KOPT-K1 (cell line): ENCODE results near the gene ZNF282.

Source experiments
- H3K27ac ChIP-seq: fragments of 200-600 bp; sonication (generic); 2 replicates; pipeline ENCODE4 v1.5.1; 2016; ENCODE audit warnings: antibody characterized with exemption, mild to moderate bottlenecking, low read depth, low read length; ENCODE audit not compliant: poor library complexity, severe bottlenecking
- H3K36me3 ChIP-seq: fragments of 200-600 bp; sonication (generic); 2 replicates; pipeline ENCODE4 v1.5.1; 2017; ENCODE audit warnings: antibody characterized with exemption, mild to moderate bottlenecking, low read length, moderate library complexity; ENCODE audit not compliant: insufficient read depth
- H3K9me3 ChIP-seq: fragments of 200-600 bp; sonication (generic); 2 replicates; pipeline ENCODE4 v1.5.1; 2017; ENCODE audit warnings: antibody characterized with exemption, low read length, mild to moderate bottlenecking; ENCODE audit not compliant: insufficient read depth, poor library complexity, severe bottlenecking

The ZNF282 gene

GRCh38 chr7:149195180-149196150 is at the start of gene ZNF282:
TSS of gene ZNF282 (plus strand) at chr7:149195546. CDS start at chr7:149195590, 44 bp downstream.
- Histone ChIP-seq H3K36me3 (peaks cover 29% of the 10 kb centered on the region), H3K9me3 (no peaks in the 10 kb centered on the region), H3K27ac (peak within 1 kb of the TSS; percentile 81)

GRCh38 chr7:149147072-149147751 is 48.1 kb upstream of the ZNF282 start, which contains the start of gene ZNF398:
TSS of gene ZNF398 (plus strand) at chr7:149147453. CDS start at chr7:149147743, 290 bp downstream.
- no peaks in the 10 kb centered on the region for H3K9me3 ChIP-seq
- peak within 1 kb of the TSS; percentile 83 for H3K27ac ChIP-seq
- no peaks in the 10 kb centered on the region; the same call in 1 of the 2 replicates for H3K36me3 ChIP-seq

- Histone ChIP-seq H3K9me3 (no peaks in the 10 kb centered on the region), H3K27ac (peak overlapping the region; percentile 83), H3K36me3 (peaks cover 5% of the 10 kb centered on the region; the same call in 1 of the 2 replicates)
These were observed 47.3 kb upstream of the ZNF282 start for GRCh38 chr7:149147752-149148653.

GRCh38 chr7:149150981-149151380 is 44.4 kb upstream of the ZNF282 start:
- no peak overlapping the region for H3K27ac ChIP-seq
- peaks cover 31% of the 10 kb centered on the region for H3K36me3 ChIP-seq
- H3K9me3 ChIP-seq = no peaks in the 10 kb centered on the region

GRCh38 chr7:149153346-149153745 is 42.0 kb upstream of the ZNF282 start:
- Histone ChIP-seq H3K36me3 (peaks cover 54% of the 10 kb centered on the region), H3K9me3 (no peaks in the 10 kb centered on the region), H3K27ac (no peak overlapping the region)

- Histone ChIP-seq H3K27ac (no peak overlapping the region), H3K9me3 (no peaks in the 10 kb centered on the region), H3K36me3 (peaks cover 55% of the 10 kb centered on the region)
These were observed 41.3 kb upstream of the ZNF282 start for GRCh38 chr7:149154056-149154455.

GRCh38 chr7:149156898-149157297 is 38.4 kb upstream of the ZNF282 start:
- H3K36me3 ChIP-seq = peaks cover 79% of the 10 kb centered on the region
- H3K9me3 ChIP-seq = no peaks in the 10 kb centered on the region
- H3K27ac ChIP-seq = no peak overlapping the region

GRCh38 chr7:149161241-149161848 is 34.0 kb upstream of the ZNF282 start:
- Histone ChIP-seq H3K36me3 (peaks cover 83% of the 10 kb centered on the region), H3K9me3 (no peaks in the 10 kb centered on the region), H3K27ac (no peak overlapping the region)

- Histone ChIP-seq H3K36me3 (peaks cover 90% of the 10 kb centered on the region), H3K9me3 (no peaks in the 10 kb centered on the region), H3K27ac (no peak overlapping the region)
These were observed 29.2 kb upstream of the ZNF282 start for GRCh38 chr7:149166142-149166541.

GRCh38 chr7:149166630-149167352 is 28.6 kb upstream of the ZNF282 start:
- Histone ChIP-seq H3K27ac (no peak overlapping the region), H3K9me3 (no peaks in the 10 kb centered on the region), H3K36me3 (peaks cover 91% of the 10 kb centered on the region)

- H3K9me3 ChIP-seq = no peaks in the 10 kb centered on the region
- no peak overlapping the region for H3K27ac ChIP-seq
- H3K36me3 ChIP-seq = peaks cover 93% of the 10 kb centered on the region
These were observed 23.3 kb upstream of the ZNF282 start for GRCh38 chr7:149171892-149172533.

GRCh38 chr7:149172534-149172920 is 22.8 kb upstream of the ZNF282 start:
- H3K27ac ChIP-seq = no peak overlapping the region
- no peaks in the 10 kb centered on the region for H3K9me3 ChIP-seq
- peaks cover 93% of the 10 kb centered on the region for H3K36me3 ChIP-seq

- no peaks in the 10 kb centered on the region for H3K9me3 ChIP-seq
- no peak overlapping the region for H3K27ac ChIP-seq
- H3K36me3 ChIP-seq = peaks cover 93% of the 10 kb centered on the region
These were observed 20.2 kb upstream of the ZNF282 start for GRCh38 chr7:149175150-149175549.
